ENCODE measurements around the gene LIM2.

The LIM2 gene

DNA sequence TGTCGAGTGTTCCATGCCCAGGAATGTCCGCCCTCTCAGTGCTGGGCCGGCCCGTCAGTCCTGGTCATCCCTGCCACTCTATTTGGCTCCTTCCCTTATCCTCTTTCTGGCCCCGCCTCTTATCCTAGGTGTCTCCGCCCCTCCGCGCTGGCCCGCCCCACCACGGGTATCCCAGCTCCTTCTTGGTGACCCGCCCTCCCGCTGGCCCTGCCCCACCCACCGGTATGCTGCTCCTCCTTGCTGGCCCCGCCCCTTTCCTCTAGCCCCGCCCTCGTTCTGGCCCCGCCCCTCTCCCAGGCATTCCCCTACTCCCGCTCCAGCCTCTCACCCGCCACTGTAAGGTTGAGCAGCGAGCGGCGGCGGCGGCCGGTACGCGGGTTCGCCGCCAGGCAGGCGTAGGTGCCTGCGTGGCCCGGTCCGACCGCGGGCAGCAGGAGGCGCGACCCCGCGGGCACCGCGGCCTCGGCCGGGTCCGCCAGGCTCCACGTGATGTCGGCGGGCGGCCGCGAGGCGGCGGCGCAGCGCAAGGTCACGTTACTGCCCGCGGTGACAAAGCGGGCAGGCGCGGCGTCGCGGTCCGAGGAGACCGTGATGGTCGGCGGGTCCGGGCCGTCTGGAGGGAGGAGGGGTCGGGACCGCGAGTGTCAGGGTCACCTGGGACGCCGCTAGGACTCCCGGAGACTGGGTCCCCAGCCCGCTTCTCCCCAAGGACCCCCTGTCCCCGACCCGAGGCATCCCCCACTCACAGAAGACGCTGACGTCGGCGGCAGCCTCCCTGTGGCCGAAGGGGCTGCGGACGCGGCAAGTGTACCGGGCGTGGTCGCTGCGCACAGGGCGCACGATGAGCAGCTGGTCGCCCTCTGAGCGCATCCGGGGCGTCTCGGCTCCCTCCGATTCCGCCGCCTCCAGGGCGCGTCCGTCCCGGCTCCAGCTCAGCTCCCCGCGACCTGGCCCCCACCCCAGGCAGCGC is 47.8 kb downstream of the LIM2 start:
- DNase-seq (ENCODE audit: low spot score), result peak; percentile 89

DNA sequence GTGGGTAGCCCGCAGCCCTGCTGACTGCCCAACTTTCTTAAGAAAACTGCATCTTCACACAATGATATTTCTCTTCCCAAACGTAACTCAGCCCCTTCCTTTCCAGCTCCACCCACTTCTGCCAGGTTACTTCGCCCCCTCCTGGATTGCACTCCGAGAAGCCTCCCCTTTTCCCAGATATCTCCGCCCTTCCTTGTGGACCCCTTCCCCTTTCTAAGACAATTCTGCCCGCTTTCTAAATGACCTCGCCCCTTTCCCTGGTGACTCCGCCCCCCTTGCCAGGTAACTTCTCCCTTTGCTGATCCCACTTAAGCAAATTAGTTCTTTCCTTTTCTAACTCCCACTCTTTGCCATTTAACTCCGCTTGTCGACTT is 48.5 kb downstream of the LIM2 start:
- DNase-seq (ENCODE audit: low spot score), result no peak

DNA sequence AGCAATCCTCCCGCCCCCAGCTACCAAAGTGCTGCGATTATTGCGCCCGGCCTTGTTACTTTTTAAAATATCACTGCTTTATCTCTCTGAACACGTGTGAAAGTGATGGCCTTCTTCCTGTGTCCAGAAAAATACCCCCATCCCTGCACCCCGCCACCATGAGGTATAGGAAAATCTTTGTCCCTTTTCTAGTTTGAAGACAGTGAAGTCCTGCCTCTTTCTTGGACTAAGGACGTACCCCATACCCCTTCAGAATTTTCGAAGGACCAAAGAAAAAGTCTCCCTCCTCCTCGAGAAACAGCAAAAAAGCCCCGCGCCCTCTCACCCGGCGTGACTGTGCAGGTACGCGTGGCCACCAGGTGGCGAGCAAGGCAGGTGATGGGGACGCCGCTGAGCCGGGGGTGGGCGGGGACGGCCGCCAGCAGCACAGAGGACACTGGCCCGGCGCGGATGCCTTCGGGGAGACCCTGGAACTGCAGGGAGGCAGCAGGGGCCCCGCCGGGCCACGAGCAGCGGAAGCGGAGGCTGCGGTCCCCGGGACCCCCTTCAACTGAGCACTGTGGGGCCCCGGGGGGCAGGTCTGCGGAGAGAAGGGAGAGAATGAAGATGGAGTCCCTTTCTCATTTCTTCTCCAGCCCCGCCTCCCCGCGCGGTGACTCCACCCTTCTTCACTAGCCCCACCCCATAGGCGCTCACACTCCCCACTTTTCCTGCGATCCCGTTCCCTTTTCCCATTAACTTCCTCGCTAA is 49.0 kb downstream of the LIM2 start:
- DNase-seq (ENCODE audit: low spot score), result peak; percentile 79

DNA sequence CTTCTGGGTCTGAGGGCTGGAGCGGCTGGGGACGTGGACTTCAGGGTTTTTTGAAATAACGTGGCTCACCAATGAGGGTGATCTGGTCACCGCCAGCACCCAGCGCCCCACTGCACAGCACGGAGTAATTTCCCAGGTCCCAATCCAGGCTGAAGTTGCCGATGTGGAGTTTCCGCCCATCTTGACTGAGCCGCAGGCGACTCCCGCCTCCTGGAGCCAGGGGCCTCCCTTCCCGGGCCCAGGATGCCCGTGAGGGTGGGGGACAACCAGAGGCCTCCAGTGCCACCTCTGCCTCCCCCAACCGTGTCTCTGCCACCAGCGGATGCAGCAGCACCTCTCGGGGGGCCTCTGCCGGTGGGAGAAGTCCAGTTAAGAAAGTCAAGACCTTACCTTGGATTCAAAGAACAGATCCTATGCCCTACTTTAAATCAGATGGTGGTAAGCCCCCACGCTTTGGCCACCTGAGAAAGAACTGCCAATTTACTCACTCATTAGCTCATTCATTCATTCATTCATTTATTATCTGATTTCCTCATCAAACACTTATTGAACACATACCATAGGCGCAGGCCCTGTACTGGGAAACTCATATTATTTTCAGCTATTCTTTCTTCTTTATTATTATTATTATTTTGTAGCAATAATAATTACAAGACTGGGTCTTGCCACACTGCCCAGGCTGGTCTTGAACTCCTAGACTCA is 49.8 kb downstream of the LIM2 start:
- DNase-seq (ENCODE audit: low spot score), result no peak

DNA sequence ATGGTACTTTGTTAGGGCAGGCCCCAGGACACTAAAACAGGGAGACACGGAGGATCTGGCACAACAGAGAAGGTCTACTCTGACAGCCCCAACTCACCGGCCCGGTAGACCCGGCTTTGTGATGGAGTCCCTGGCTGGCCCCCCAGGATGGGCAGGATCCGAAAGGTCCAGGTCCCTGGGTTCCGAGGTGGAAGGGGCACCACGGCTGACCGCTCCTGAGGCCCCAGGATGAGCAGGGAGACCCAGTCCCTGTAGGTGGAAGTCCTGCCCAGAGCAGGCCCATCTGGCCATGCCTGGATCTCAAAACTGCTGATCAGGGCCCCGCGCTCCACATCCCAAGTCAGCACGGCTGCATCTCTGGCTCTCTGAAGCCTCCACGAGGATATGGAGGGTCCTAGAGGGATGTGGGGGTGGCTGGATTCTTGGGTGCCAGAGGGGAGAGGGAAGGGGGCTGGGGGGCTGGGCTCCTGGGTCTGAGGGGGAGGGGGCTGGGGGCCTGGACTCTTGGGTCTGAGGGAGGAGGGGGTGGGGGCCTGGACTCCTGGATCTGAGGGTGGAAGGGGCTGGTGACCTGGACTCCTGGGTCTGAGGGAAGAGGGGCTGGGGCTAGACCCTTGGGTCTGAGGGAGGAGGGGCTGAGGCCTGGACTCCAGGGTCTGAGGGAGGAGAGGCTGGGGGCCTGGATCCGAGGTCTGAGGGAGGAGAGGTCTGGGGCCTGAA is 50.5 kb downstream of the LIM2 start:
- DNase-seq (ENCODE audit: low spot score), result no peak

DNA sequence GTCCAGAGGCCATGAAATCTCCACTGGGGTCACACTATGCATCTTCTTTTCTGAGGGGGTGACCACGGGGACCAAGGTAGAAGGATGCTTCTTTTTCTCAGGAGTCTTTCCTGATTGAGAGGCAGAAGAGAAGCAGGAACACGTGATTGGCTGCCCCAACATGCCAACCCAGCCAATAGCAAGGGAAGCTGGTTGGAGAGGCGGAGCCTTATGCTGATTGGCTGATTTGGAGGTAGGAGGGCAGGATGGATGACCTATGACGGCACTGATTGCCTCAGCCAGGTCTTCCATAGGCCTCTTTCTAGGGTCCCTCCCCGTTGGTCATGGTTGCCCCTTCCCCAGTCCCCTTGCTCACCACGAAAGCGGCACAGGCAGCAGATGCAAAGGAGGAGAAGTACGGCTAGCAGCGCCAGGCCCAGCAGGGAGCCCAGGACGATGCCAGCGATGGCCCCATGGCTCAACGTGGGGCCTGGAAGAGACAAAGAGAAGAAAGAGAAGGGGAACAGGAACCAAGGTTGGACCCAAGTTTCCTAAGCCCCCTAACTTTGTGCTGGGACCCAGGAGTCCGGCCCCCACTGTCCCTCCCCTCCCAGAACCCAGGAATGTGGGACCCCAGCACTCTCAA is 53.8 kb downstream of the LIM2 start:
- DNase-seq (ENCODE audit: low spot score), result no peak

DNA sequence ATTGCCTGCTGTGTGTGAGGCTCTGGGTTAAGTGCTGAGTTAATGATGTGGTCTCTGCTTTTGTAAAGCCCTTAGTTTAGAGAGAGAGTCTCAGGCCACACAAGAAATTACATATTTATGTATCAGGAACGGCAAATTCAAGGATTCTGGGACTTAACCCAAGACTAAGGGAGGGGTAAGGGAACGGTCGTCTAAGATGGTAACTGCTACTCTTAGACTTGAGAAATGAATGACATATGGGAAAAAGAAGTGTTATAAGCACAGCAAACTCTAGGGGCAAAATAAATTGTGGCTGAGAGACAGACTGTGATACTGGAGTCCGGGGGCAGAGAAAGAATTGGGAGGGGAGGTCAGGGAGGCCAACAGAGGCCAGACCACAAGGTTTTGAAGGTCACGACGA is 56.1 kb downstream of the LIM2 start:
- no peak for DNase-seq (ENCODE audit: low spot score)

DNA sequence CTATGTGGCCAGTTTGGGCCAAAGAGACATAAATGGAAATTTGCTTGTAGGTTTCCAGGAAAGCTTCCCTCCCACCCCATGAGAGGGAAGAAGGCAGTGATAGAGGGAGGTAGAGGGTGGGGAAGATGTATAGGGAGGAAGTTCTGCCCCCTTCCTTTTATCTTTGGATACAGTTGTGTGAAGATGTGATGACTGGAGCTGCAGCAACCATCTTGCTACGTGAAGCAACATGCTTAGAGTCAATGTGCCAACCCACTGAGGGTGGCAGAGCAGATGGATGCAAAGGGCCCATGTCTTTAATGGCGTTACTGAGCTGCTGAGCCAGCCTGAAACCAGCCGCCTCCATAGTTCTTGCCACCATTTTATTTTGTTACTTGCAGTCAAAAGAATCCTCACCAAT is 56.6 kb downstream of the LIM2 start:
- DNase-seq (ENCODE audit: low spot score), result no peak

DNA sequence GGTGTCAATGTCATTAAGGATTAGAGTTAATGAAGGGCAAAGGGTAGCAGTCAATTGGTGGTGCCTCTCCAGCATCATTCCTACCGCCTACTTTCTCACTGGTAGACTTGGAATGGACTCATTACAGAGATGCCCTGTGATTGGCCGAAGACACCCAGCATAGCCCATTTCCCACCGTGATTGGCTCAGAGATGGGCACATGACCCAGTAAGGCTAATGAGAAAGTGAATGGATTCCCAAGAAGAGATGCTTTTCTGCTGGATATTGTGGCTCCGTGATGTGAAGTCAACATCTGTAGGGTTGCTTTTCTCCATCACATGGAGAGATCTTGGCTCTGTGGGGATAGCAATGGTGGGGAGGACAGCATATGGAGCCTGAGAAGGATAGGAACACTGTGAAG is 57.4 kb downstream of the LIM2 start:
- no peak for DNase-seq (ENCODE audit: low spot score)

All from CD4-positive, alpha-beta T cell treated with Interleukin-15 for 4 hours (primary cell).